Activated CD8-positive, alpha-beta memory T cell treated with anti-CD3 and anti-CD28 coated beads for 4 hours (primary cell): Measurements from ENCODE around the gene HSD17B7.
"Not testable (repeated sequence)": the region's sequence is repeated elsewhere in the genome, so short reads cannot be mapped to it uniquely, and the experiment has no call there.

Experiments
- DNase-seq, 2 donors: peaks; one replicate each; pipeline ENCODE4 v3.0.0-alpha.2; 2020; ENCODE audit warnings: low read depth in 2 of 2

The HSD17B7 gene

GRCh38 chr1:162812357-162812756 lies 21.9 kb downstream of the HSD17B7 start:
- not testable (repeated sequence) for DNase-seq

GRCh38 chr1:162818136-162818535 lies 27.6 kb downstream of the HSD17B7 start:
- not testable (repeated sequence) for DNase-seq

GRCh38 chr1:162818666-162819065 lies 28.2 kb downstream of the HSD17B7 start:
- DNase-seq = not testable (repeated sequence)

- DNase-seq = no peak
Observed at GRCh38 chr1:162822391-162823200, 32.1 kb downstream of the HSD17B7 start.

GRCh38 chr1:162823231-162823630 lies 32.7 kb downstream of the HSD17B7 start:
- no peak for DNase-seq

GRCh38 chr1:162823771-162824525 lies 33.4 kb downstream of the HSD17B7 start:
- DNase-seq = no peak

- no peak for DNase-seq
Observed at GRCh38 chr1:162829268-162829667, 38.8 kb downstream of the HSD17B7 start.

GRCh38 chr1:162832470-162832869 lies 42.0 kb downstream of the HSD17B7 start:
- DNase-seq = no peak

GRCh38 chr1:162835157-162835899 lies 44.8 kb downstream of the HSD17B7 start:
- DNase-seq = no peak

GRCh38 chr1:162838863-162839262 lies 48.4 kb downstream of the HSD17B7 start:
- DNase-seq = no peak

- DNase-seq = no peak
Observed at GRCh38 chr1:162840250-162840839, 49.8 kb downstream of the HSD17B7 start.

- DNase-seq = no peak
Observed at GRCh38 chr1:162844153-162844552, 53.7 kb downstream of the HSD17B7 start.

- no peak for DNase-seq
Observed at GRCh38 chr1:162846256-162847212, 56.0 kb downstream of the HSD17B7 start.

GRCh38 chr1:162847839-162848453 lies 57.4 kb downstream of the HSD17B7 start:
- DNase-seq = peak; percentile 64

- DNase-seq = no peak
Observed at GRCh38 chr1:162849711-162850110, 59.2 kb downstream of the HSD17B7 start.

GRCh38 chr1:162851341-162851740 lies 60.8 kb downstream of the HSD17B7 start:
- no peak for DNase-seq

GRCh38 chr1:162854245-162854882 lies 63.9 kb downstream of the HSD17B7 start:
- peak in 1 of 2 donors; percentile 10 for DNase-seq

- DNase-seq = no peak
Observed at GRCh38 chr1:162855461-162856150, 65.1 kb downstream of the HSD17B7 start.

- DNase-seq = no peak
Observed at GRCh38 chr1:162856260-162856659, 65.8 kb downstream of the HSD17B7 start.
